GM12892 (cell line): ENCODE measurements around the gene CAMK1D.

ENCODE experiments used
- POLR2A ChIP-seq: IDR thresholded peaks from 2 replicates; pipeline ENCODE4 v1.6.1; 2011; ENCODE audit warnings: low read depth, low read length, control low read depth
- POLR2AphosphoS5 ChIP-seq: IDR thresholded peaks from 2 replicates; pipeline ENCODE4 v1.6.1; 2011; ENCODE audit warnings: low read depth, low read length, control low read depth
- TAF1 ChIP-seq: IDR thresholded peaks from 2 replicates; pipeline ENCODE4 v1.6.1; 2011; ENCODE audit warnings: low read depth, mild to moderate bottlenecking, control low read depth, low read length, borderline replicate concordance

- TF ChIP-seq POLR2AphosphoS5 (no peak), POLR2A (no peak), TAF1 (no peak)
These were observed 325.8 kb downstream of the CAMK1D start for GRCh38 chr10:12675186-12675585.
